HG02610 (cell line): ENCODE measurements around the gene TMC4.
"Not testable (repeated sequence)": the region's sequence is repeated elsewhere in the genome, so short reads cannot be mapped to it uniquely, and the experiment has no call there.

Experiments
- ATAC-seq: cut with Tn5 transposase; IDR thresholded peaks from one replicate; pipeline ENCODE4 v1.9.1; 2021; ENCODE audit warnings: mild to moderate bottlenecking, moderate library complexity; ENCODE audit not compliant: unreplicated experiment

TMC4 gene

DNA sequence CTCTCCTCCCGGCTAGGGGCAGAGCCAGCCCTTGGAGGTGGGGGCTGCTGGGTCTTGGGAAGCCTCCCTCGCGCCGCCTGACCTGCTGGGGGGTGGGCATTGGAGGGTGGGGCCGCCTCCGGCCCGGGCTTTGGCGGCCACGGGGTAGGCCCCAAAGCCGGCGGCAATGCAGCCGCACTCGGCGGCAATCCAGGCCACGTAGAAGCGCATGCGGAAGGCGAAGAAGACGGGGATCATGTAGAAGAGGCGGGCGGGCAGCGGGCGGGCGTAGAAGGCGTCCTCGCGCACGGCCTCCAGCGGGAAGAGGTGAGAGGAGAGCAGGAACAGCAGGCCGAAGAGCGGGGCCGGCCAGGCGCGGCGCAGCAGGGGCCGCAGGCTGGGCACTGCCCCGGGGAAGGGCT is 7.7 kb upstream of the TMC4 start:
- ATAC-seq, result no peak

DNA sequence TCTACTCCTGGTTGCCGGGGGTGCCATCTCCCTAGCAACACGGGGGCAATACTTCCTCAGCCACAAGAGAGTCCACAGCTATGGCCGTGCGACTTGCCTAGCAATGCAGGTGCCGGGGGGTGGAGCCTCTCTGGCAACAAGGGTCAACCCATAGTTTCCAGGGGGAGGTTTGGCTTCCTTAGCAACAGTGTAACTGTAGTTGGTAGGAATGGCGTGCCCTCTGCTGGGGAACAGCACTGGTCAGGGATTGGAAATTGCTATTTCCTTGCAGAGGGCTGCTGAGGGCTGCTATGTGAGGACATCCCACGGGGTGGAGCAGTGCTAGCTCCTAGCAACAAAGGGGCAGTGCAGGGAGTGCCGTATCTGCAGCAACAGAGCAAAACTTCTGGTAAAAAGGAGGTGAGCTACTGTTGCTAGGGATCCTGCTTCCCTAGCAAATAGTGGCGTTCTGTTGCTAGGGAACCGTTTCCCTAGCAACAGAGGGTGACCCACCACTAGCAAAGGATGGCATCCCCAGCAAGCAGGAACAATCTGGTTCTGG is 7.0 kb upstream of the TMC4 start:
- no peak for ATAC-seq

DNA sequence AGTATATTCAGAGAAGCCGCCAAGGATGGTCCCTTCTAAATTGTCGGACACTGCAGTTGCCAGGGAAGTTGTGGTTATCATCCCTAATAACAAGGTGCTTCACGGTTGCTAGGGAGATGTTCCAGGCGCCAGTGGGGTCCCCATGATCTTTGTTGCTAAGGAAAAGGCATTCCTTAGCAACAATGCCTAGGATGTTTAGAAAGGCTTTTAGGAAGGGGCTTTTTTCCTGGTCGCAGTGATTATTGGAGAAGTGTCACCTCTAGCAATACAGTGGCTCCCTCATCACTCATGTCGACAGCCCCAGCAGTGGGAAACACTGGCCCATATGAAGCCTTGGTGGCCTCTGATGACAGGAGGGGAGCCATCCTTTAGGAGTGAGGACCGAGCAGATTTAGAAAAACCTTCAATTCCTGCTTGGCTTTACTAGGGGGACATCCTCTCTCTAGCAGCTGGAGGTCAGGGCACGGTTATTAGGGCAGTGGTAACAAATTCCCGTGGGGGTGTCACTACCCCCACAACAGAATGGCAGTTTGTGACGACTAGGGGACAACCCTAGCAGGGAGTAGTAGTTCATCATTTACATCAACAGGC is 6.4 kb upstream of the TMC4 start:
- no peak for ATAC-seq

DNA sequence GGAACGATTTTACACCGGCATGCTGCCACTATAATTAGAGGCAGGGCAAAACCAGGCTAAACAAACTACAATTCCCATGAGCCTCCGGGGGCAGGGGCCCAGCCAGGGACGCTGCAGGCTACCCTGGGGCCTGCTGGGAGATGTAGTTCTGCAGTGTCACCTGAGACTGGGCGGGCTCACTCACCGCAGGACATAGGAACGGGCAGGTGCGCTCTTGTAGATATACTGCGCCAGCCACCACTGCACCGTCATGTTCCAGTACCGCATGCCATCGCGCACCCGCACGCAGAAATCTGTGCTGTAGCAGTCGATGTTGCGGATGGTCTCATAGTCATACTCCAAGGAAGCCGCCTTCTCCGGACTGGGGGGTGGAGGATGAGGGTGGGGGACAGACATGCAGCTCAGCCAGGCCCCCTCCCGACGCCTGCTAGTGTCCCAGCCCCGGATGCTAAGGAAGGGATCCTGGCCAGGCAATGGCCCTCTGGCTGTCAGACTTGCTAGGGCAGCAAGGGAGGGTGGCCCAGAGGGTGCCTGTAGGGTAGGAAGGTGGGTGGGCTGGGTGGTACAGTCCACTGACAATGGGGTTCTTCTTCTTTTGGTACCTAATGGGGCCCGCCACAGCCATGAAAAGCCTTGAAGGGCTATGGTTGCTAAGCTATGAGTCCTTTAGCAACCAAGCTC is 5.8 kb upstream of the TMC4 start:
- ATAC-seq, result no peak

DNA sequence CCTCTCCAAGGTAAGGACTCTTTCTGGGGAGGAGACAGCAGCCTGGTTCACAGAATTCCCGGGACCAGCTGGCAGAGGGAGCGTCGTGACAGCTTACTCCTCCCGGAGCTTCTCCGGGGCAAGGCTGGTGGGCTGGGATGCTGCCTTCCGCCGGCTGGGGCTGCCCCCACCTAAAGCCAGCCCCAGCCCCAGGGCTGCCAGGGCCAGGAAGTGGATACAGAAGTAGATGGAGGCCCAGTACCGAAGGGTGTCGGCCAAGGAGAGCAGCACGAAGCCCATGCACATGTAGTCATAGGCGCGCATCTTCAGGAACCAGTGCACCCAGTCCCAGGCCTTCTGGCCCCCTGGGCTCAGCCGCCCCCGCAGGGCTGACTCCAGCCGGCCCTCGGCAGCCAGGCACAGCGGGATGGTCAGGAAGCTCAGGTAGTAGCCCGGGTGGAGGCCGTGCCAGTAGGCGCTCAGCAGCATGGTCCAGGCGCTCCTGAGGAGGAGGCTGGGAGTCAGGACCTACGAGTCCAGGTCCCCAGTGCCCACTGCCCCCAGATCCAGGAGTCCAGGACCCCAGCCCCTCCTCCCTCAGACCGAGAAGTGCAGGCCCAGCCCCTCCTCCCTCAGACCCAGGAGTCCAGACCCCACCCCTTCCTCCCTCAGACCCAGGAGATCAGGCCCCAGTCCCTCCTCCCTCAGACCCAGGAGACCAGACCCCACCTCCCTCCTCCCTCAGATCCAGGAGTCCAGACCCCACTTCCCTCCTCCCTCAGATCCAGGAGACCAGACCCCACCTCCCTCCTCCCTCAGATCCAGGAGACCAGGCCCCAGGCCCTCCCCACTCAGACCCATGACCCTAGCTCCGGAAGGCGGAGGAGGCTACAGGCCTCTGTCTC is 1.2 kb upstream of the TMC4 start:
- ATAC-seq, result no peak

DNA sequence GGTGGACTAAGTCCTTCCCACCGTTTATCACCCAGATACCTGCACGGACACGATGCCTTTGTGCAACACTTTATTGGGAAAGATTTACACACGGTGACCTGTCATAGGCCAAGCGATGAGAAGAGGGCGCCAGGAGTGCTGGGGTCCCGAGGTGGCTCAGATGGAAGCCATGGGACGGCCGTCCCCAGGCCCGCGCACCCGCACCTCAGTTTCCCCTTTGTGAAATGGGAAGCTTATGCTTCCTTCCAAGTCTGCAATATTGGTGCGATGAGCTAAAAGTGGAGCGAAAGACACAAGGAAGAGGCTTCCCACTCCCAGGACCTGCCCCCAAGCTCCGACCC is 369 bp upstream of the TMC4 start:
- no peak for ATAC-seq

DNA sequence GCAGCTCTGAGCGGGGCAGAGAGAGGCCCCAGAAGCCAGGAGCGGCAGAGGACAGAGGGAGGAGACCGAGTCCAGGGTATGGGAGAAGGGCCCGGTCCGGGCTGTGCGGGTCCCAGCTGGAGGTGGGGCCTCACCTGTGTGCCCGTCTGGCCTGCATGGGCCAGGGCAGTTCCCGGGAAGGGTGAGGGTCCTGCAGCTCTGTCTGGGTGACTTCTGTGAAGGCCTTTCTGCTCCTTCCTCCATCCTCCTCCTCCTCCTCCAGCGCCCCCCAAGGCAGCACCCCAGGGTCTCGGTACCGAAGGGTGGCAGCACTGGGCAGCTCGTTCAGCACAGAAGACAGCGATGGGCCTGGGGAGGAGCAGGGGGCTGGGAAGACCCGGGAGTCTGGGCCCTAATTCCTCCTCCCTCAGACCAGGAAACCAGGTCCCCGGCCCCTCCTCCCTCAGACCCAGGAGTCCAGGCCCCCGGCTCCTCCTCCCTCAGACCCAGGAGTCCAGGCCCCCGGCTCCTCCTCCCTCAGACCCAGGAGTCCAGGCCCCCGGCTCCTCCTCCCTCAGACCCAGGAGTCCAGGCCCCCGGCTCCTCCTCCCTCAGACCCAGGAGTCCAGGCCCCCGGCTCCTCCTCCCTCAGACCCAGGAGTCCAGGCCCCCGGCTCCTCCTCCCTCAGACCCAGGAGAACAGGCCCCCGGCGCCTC is 1.1 kb downstream of the TMC4 start:
- ATAC-seq, result not testable (repeated sequence)

DNA sequence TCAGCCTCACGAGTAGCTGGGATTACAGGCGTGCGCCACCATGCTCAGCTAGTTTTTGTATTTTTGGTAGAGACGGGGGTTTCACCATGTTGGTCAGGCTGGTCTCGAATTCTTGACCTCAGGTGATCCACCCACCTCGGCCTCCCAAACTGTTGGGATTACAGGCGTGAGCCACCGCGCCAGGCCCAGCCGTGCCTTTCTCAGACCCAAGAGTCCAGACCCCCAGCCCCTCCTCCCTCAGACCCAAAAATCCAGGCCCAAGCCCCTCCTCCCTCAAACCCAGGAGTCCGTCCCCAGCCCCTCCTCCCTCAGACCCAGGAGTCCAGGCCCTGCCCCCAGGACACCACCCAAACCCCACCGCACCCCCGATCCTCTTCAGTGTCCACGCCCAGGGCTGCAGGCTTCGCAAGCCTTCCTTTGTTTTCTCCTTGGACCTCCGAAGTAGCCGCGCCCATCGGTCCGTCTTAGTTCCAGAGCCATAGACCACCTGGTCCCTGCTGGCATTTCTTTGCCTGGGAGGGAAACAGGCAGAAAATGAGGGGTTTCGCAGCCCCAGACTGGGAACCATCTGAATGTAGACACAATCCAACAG is 3.7 kb downstream of the TMC4 start:
- no peak for ATAC-seq

DNA sequence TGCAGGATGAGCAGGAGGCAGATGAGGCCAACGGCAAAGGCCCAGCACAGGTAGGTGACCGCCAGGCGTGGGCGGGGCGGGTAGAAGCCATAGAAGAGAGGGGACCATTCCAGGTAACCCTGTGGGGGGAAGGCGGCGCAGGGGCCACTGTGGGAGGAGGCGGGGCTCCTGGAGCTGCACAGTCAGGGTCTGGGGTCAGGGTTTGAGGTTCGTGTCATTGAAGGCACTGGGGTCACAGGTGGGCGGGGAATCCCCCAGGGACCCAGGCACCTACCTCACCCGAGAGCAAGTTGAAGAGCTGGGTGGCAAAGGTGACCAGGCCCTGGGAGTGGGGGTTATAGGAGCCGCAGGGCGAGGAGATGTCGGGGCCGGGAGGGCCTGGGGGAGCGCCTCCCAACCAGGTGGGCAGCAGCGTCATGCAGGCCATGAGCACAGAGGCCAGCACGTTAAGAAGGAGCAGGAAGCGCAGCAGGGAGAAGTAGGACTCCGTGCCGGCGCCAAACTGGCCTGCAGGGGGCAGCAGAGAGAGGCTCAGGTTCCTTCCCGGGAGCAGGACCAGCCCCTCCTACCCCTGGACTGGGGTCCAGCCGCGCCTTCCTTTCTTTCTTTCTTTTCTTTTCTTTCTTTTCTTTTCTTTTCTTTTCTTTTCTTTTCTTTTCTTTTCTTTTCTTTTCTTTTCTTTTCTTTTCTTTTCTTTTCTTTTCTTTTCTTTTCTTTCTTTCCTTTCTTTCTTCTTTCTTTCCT is 4.6 kb downstream of the TMC4 start:
- ATAC-seq, result no peak

DNA sequence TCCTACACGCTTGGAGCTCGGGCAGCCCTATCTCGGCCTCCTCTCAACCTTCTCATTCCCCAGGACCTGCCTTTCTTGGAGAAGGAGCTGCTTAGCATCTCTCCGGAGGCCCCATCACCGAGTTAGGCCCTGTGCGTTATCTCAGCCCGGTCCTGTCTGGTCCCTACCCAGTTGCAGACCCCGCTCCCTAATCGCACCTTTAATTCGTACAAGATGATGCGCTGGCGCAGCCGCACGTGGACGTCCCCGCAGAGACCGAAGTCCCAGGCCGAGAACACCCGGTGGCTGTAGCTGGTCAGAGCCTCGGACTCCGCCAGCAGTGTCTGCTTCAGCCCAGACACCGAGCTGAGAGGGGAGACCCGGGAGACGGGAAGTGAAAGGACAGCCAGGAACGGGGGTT is 7.7 kb downstream of the TMC4 start:
- no peak for ATAC-seq

DNA sequence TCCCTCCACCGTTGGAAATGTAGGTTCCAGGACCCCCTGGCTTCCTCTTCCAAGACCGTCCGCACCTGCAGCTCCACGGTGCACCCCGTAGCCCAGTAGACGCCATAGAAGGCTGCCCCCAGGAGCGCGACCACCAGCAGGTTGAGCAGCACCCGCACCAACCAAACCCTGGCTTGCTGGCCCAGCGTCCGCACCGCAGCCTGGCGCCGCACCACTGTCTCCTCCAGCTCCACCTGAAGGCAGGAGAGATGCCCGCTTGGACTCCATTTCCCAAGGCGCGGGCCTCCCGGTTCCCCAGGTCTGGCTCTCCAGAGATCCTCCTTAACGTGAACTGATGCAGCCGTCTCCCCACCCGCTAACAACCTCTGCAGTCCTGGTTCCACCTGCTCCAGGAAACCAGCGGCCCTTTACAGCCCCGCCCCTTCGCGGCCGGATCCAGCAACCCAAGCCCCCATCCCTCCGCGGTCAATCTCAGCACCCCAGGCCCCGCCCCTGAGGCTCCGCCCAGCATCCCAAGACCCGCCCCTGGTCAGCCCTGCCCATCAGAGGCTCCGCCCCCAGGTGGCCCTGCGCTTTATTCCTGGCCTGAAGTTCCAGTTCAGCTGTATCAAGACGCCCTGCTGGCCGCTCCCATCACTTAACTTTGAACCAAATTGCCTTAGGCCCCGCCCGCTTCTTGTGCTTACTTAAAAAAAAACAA is 8.4 kb downstream of the TMC4 start:
- no peak for ATAC-seq

DNA sequence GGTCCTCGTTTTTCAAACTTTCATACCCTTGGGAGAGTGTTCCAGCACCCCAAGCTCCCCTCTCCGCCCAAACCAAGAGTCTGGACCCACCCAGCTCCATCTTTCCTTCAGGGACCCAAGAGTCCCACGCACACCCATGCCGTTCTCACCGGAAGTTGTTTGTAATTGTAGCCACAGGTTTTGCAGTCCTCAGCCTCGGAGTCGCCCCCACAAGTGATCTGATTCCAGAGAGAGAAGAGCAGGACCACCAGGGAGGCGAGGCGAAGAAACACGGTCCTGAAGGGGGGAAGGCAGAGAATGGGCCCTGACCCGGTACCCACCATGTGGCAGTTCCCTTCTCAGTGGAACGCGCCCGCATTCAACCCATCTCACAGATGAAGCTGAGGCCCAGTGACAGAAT is 10.1 kb downstream of the TMC4 start:
- no peak for ATAC-seq

DNA sequence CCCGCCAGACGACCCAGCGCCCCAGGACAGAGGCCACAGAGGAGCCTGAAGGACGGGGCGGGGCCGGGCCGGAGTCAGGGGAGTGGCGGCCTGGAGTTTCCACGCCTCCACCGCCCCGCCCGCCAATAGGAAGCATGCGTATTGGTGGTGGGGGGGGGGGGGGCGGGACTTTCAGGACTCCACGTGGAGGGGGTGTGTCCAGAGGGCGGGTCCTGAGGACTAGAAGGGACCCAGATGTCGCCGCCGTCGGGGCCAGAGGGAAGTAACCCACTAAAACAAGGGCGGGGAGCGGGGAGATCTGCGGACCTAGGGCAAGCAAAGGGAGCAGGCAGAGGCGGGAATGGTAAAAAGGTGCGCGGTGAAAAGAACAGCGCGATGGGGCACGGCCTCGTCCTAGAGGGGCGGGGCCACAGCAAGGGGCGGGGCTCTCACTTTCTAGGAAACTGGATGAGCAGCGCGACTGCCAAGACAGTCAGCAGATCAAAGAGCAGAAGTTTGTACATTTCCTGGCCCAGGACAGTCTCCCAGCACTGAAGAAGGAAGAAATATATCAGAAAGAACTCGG is 10.6 kb downstream of the TMC4 start:
- ATAC-seq, result no peak

DNA sequence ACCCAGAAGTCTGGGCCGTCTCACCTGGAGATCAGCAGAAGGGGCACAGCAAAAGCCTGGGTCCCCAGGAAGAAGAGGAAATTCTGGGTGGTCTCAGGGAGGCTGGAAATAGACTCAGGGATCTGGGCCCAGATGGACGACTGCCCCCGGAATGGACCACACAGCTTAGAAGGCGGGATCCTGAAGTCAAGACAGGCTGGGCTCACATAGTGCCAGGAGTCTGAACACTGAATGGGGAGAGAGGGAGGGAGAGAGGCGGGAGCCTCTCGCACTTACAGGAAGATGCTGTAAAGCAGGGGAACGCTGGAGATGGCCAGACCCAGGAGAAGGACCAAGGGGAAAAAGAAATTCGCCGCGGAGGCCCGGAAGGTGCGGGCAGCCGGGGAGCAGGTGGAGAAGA is 12.1 kb downstream of the TMC4 start:
- no peak for ATAC-seq

DNA sequence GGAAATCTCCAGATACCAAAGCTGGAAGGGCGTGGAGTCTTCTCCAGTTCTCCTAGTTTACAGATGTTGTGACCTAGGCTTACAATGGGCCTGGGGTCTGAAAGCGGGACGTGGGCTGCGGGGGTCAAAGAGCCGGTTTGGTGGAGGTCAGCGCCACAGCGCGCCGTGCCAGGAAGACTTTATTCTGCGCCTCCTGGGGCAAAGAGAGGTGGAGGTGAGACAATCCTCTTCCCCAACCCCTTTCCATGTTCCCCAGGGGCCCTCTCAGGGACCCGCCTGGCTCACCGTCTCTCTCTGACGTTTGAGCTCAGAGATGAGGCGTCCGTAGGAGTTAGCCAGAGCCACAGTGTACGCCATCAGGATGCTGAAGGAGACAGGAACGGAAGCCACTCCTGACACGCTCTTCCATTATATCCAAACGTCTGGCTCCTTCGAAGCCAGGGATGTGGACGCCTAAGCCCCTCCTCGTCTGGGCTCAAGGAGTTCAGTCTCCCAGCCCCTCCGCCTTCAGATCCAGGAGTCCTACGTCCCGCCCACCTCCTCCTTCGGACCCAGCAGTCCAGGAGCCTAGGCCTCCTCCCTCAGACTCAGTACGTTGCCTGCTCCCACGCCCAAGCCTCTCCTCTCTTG is 12.7 kb downstream of the TMC4 start:
- ATAC-seq, result no peak

DNA sequence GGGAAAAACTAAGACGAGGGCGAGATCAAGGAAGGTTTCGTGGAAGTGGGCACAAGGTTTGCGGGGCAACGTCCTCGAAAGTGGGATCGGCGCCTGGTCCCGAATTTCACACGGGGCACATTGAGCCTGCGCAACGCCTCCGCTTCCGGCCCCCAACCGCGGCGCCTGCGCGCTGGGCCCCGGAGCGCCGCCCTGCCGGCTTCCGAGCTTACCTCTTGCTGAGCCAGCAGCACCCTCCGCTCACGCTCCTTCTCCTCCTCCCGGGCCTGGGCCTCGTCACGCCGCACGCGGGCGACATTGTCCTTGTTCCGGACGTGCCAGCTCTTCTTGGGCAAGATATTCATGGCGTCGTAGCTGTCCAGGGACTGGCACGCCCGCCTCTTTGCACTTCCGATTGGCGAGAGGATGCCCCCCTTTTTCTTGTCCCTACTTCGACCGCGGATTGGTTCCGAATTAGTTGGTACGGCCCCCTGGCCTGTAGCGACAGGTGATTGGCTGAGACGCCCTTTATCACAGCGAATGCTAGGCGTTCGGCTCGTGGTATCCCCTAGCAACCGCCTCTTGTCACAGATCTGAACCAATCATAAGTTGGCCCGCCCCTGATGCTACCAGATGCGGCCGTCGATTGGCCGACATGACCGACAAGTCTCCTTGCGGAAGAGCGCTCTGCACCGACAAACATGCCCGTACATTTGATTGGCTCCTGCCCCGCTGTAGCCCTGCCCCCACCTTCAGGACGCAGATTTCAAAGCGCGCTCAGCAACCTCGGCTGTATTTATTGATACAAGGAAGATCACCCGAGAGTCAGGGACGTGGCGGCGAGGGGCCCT is 13.4 kb downstream of the TMC4 start, which contains the start of gene LENG1:
Gene LENG1 (minus strand): TSS at position 370 of the 830 bp plus-strand sequence. CDS start 26 bp downstream, at position 344.
- ATAC-seq, result peak; percentile 91

DNA sequence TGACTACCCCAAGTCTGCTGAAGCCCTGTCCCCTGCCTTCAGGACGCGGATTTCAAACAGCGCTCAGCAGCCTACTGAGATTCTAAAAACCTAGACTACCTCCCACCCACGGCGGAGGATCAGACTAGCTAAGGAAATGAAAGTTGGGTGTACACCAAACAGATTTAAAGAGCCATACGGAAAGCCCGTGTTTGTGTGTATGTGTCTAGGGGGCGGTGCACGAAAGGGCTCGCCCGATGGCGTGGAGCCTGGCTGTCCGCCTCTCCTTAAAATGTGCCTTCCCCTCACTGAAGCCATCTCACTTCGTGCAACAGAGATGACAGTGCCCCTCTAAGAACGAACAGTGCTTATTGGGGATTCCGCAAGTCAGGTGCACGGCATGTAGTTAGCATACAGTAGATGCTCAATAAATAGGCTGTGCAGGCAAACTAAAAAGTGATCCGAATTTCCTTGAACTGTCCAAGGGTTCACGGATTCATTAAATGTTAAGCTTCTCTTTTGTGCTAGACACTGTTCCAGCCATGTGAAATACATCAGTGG is 14.1 kb downstream of the TMC4 start:
- ATAC-seq, result no peak

DNA sequence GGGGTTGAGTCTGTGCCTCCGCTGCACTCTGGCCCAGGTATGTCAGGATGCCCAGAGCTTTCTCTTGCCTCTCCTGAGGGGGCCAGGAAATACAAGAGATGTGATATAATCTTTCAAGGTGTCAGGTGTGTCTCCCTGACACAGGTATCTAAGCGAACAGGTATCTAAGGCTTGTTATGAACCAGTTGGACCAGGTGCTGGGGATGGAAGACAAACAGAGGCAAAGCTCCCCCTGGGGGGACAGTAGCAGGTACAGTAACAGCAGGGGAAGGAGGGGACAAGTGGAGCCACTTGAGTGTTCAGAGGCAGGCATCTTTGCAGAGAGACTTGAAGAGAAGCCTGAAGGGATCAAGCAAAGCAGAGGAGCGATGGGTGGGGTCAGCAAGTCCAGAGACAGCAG is 16.0 kb downstream of the TMC4 start:
- no peak for ATAC-seq
